Progenitor cell of endocrine pancreas (in vitro differentiated cells): ENCODE data around the gene SECISBP2. TPM values are rescaled to one million over a fixed set of nuclear protein-coding genes. Genes with fewer than 3 reads are reported as not detected.

Experiments
- DNase-seq: peaks from one replicate; pipeline ENCODE4 v3.0.0; 2021; ENCODE audit warnings: low spot score; ENCODE audit not compliant: unreplicated experiment
- H3K27ac Mint-ChIP-seq: 2 replicates; pipeline ENCODE4 v1.8.0; 2021; ENCODE audit warnings: mild to moderate bottlenecking, moderate library complexity, mixed read lengths
- H3K27me3 Mint-ChIP-seq: 2 replicates; pipeline ENCODE4 v1.8.0; 2021; ENCODE audit warnings: mixed read lengths
- H3K36me3 Mint-ChIP-seq: 2 replicates; pipeline ENCODE4 v1.8.0; 2022; ENCODE audit warnings: mixed read lengths; ENCODE audit not compliant: insufficient read depth
- H3K4me1 Mint-ChIP-seq: 2 replicates; pipeline ENCODE4 v1.8.0; 2021; ENCODE audit warnings: low read depth, mixed read lengths
- H3K4me3 Mint-ChIP-seq: 2 replicates; pipeline ENCODE4 v1.8.0; 2021; ENCODE audit warnings: low read depth, mild to moderate bottlenecking, moderate library complexity, mixed read lengths
- H3K9me3 Mint-ChIP-seq: 2 replicates; pipeline ENCODE4 v1.8.0; 2021; ENCODE audit warnings: low read depth, mixed read lengths
- microRNA-seq: library from miRNA; unstranded; fragments of <30 nt; microRNA quantifications from one replicate; pipeline ENCODE4 v1.1.0, GENCODE V29; 2020; ENCODE audit warnings: borderline number of aligned reads; ENCODE audit not compliant: unreplicated experiment
- total RNA-seq: library from RNA; stranded (reverse); gene quantifications from 2 replicates; pipeline ENCODE4 v1.2.1, GENCODE V29; 2021
- TF ChIP-seq, protein P1 (sequence below): fragments of 200-600 bp; sonication (generic); IDR thresholded peaks from one replicate; pipeline ENCODE4 v1.5.0; 2021; ENCODE audit warnings: antibody characterized with exemption, mild to moderate bottlenecking; ENCODE audit not compliant: unreplicated experiment

Gene SECISBP2
- total RNA-seq, 1 donor from 2014 or later: 73.5 TPM

DNA sequence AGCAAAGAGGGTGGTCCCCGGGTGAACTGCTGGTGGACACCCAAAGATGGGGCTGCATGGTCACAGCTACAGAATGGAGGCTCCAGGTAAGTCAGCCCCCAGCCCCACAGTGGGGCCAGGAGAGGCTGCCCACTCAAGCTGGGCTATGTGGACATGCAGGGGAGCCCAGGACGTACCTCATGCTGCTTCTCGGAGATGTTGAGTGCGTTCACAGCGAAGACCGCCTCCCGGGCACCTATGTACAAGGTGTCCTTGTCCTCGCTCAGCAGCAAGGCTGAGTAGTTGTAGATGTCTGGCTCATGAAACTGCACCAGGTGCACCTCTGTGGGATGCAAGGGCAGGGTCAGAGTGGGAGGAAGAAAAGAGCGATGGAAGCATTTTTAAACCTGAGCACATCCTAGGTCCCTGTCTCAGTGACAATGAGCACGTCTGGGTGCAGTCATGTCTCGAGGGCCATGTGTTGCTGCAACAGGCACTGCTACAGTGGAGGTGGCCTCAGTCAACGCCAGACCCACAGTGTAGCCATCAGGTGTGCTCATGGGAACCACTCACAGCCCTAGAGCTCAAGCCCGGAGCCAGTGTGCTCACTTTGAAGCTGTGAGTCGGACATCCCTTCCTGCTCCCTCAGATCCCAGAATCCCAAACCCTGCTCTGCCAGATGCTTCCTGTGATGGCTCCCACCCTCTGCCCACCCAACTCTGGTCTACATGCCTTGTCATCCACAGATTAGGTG lies 84.6 kb downstream of the SECISBP2 start:
- no peak overlapping the region for H3K27ac Mint-ChIP-seq
- no peaks in the 10 kb centered on the region for H3K4me1 Mint-ChIP-seq
- no peaks in the 10 kb centered on the region for H3K27me3 Mint-ChIP-seq
- TF ChIP-seq, protein P1, sequence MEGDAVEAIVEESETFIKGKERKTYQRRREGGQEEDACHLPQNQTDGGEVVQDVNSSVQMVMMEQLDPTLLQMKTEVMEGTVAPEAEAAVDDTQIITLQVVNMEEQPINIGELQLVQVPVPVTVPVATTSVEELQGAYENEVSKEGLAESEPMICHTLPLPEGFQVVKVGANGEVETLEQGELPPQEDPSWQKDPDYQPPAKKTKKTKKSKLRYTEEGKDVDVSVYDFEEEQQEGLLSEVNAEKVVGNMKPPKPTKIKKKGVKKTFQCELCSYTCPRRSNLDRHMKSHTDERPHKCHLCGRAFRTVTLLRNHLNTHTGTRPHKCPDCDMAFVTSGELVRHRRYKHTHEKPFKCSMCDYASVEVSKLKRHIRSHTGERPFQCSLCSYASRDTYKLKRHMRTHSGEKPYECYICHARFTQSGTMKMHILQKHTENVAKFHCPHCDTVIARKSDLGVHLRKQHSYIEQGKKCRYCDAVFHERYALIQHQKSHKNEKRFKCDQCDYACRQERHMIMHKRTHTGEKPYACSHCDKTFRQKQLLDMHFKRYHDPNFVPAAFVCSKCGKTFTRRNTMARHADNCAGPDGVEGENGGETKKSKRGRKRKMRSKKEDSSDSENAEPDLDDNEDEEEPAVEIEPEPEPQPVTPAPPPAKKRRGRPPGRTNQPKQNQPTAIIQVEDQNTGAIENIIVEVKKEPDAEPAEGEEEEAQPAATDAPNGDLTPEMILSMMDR: no peak
- no peak for DNase-seq
- H3K9me3 Mint-ChIP-seq: peaks cover 4% of the 10 kb centered on the region
- no peak overlapping the region for H3K4me3 Mint-ChIP-seq
- peaks cover 5% of the 10 kb centered on the region for H3K36me3 Mint-ChIP-seq

DNA sequence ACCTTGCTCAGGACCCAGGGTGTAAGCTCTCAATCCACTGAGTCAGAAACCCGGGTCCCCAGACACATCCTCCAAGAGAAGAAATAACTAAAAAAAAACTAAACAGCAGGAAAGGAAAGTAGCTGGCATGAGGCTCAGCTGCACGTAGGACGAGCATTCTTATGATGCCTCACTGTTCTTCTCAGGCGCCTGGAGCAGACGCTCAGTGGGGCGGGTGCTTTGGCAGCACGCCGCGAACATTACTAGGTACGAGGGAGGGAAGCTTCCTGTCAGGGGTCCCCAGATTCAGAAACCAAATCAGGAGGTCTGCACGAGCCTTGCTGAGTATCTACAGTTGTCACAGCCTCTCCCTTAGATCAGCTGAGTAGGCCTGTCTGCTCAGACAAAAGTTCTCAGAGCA lies 85.8 kb downstream of the SECISBP2 start:
- no peaks in the 10 kb centered on the region for H3K27me3 Mint-ChIP-seq
- H3K27ac Mint-ChIP-seq: no peak overlapping the region
- H3K36me3 Mint-ChIP-seq: peaks cover 5% of the 10 kb centered on the region
- H3K4me1 Mint-ChIP-seq: no peaks in the 10 kb centered on the region
- peaks cover 4% of the 10 kb centered on the region for H3K9me3 Mint-ChIP-seq
- TF ChIP-seq, protein P1: no peak
- H3K4me3 Mint-ChIP-seq: no peak overlapping the region
- no peak for DNase-seq

DNA sequence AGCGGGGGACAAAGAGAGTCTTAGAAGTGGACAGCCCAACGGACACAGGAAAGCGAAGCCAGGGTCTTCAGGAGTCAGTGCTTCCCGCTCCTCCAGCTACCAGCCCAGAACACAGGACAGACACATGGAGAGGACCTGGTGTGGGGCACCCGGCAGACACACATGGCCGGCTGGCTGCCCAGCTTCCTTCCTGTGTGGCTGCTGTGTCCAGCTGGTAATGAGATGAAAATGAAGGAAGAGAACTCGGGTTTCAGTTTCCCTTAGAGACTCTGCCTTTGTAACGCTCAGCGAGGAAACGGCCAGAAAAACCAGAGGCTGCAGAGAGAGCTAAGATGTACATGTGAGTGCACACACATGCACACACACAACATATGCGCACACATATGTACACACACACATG lies 87.5 kb downstream of the SECISBP2 start:
- Mint-ChIP-seq H3K9me3 (peaks cover 4% of the 10 kb centered on the region), H3K27ac (no peak overlapping the region), H3K36me3 (peaks cover 10% of the 10 kb centered on the region), H3K27me3 (no peaks in the 10 kb centered on the region), H3K4me1 (no peaks in the 10 kb centered on the region), H3K4me3 (no peak overlapping the region)
- TF ChIP-seq, protein P1: no peak
- DNase-seq: no peak

DNA sequence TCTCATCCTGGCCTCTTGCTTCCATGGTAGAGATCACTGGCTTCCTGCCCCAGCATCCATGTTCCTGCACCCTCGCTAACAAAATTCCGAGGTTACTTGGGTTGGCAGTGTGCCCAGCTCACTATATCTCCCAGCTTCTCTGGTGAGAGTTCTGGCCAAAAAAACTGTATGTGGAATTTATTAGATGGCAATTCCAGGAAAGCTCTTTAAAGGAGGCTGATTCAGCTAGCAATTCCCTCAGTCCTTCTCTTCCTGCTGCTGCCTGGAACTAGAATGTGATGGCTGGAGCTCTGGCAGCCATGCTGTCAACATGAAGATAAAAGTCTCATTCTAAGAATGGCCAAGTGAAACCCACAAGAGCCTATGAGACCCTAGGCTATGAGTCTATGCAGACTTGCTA lies 88.8 kb downstream of the SECISBP2 start:
- Mint-ChIP-seq H3K9me3 (peaks cover 4% of the 10 kb centered on the region), H3K27me3 (no peaks in the 10 kb centered on the region)

DNA sequence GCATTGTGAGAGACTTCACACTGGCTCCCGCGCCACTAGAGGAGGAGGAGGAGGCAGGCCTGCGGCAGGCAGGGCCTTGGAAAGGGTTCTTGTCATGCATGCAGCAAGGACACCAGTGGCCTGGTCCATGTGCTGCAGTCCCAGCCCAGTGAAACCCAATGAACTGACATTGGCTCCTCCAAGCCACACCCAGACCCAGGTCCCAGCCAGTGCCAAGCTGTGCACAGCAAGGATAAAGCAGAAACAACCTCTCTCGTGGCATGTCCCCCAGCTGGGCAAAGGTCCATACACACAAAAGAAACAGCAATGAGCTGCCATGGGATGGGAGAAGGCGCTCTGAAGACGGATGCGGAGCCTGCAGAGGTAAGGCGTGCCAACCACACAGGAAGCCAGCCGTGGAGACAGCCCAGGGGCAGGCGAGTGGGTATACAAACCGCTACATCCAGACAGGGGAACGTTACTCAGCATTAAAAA lies 90.4 kb downstream of the SECISBP2 start:
- Mint-ChIP-seq H3K27me3 (no peaks in the 10 kb centered on the region), H3K36me3 (peaks cover 13% of the 10 kb centered on the region), H3K4me3 (no peak overlapping the region), H3K9me3 (peaks cover 4% of the 10 kb centered on the region), H3K4me1 (peaks cover 6% of the 10 kb centered on the region), H3K27ac (no peak overlapping the region)
- no peak for DNase-seq
- TF ChIP-seq, protein P1: no peak

More for the DNA sequence above, 88.8 kb downstream of the SECISBP2 start:
- Mint-ChIP-seq H3K4me1 (peaks cover 1% of the 10 kb centered on the region), H3K27ac (peak overlapping the region; percentile 85), H3K36me3 (peaks cover 13% of the 10 kb centered on the region), H3K4me3 (no peak overlapping the region)
- TF ChIP-seq, protein P1: no peak
- no peak for DNase-seq

Small RNAs within 50 kb of the gene (microRNA-seq; reads per million reads assigned to microRNA genes)
- gene MIR3153: not detected

Other genes starting within 250 kb of the SECISBP2 start
- gene SHC3, start 139.7 kb upstream of the SECISBP2 start, total RNA-seq: 1.3 TPM in 2 replicates
- gene CKS2, start 7.3 kb upstream of the SECISBP2 start, total RNA-seq: 98.7 and 99.1 TPM in 2 replicates
- gene SEMA4D, start 179.6 kb downstream of the SECISBP2 start, total RNA-seq: 63.1 and 65.3 TPM in 2 replicates